ENCODE results near the gene NOP53.

DNA sequence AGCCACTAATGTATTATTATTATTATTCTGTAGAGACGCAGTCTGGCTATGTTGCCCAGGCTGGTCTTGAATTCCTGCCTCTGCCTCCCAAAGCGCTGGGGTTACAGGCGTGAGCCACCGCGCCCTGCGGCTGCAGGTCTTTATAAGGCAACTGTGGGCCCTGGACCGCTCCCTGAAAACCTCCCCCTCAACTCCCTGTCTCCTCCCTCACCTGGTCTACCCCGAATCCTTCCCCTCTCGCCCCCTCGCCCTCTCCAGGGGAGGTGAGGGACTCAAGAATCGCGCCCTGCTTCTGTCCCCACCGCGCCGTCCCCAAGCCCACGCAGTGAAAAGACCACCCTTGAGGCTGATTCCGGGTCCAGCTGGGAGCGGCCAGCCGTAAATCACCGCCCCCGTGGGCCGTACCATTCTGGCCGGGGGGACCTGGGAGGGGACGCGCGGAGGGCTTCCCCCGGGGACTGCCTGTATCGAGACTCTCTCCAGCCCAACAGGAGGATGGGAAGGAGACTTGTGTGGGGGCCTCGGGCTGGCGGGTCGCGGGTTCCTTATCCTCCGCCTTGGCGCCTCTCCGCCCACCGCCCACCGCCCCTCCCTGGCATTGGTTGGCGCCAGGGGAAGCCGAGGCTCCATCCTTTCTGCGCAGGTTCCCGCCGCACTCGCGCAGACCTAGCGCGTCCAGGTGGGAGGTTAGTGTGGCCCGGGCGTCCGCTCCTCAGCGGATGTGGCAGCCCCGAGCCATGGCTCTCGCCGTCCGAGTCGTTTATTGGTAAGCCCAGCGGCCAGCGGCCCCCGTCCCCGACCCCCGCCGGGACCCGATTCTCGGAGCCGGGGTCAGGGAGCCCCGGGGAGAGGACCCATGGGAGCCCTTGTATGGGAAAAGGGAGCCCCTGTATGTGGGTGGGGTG lies 33.0 kb downstream of the NOP53 start, which contains the start of gene SELENOW:
- TF ChIP-seq POLR2A (IDR thresholded peaks at IDR 0.05): peak; percentile 85
- TF ChIP-seq, protein P1, sequence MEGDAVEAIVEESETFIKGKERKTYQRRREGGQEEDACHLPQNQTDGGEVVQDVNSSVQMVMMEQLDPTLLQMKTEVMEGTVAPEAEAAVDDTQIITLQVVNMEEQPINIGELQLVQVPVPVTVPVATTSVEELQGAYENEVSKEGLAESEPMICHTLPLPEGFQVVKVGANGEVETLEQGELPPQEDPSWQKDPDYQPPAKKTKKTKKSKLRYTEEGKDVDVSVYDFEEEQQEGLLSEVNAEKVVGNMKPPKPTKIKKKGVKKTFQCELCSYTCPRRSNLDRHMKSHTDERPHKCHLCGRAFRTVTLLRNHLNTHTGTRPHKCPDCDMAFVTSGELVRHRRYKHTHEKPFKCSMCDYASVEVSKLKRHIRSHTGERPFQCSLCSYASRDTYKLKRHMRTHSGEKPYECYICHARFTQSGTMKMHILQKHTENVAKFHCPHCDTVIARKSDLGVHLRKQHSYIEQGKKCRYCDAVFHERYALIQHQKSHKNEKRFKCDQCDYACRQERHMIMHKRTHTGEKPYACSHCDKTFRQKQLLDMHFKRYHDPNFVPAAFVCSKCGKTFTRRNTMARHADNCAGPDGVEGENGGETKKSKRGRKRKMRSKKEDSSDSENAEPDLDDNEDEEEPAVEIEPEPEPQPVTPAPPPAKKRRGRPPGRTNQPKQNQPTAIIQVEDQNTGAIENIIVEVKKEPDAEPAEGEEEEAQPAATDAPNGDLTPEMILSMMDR (IDR thresholded peaks at IDR 0.05): no peak

Data from right lobe of liver (tissue), 4 donors.